Measurements from ENCODE around the gene MCAM. TPM values are rescaled to one million over a fixed set of nuclear protein-coding genes. Genes with fewer than 3 reads are reported as not detected.

The MCAM gene
- total RNA-seq: 1,000 to 10,000 TPM in 1 of 4 donors, 100 to 1,000 TPM in 3; 628 to 1,033 (median 813) TPM
- 10 to 100 TPM in 1 of 3 donors, 1 to 10 TPM in 2; 2.1 to 51.5 (median 4.8) TPM for polyA plus RNA-seq

- WGBS, 2 donors: 2 to 4% methylated on average over 74 of the region's 74 CpGs
- DNase-seq: peak; percentile 86
- H3K4me1 ChIP-seq: peaks cover 0 to 82% (median 61%) of the 10 kb centered on the region in 4 donors
Measured at GRCh38 chr11:119316729-119317591, at the start of gene MCAM. MCAM (minus strand) TSS chr11:119317130; CDS start chr11:119317101, 29 bp downstream.

GRCh38 chr11:119365071-119365591 is 48.2 kb upstream of the MCAM start:
- TF ChIP-seq POLR2A (IDR thresholded peaks at IDR 0.05) (no peak), POLR2AphosphoS5 (IDR thresholded peaks at IDR 0.05) (peak in 1 of 4 donors; percentile 74), EP300 (IDR thresholded peaks at IDR 0.05) (no peak), CTCF (IDR thresholded peaks at IDR 0.05) (no peak)
- WGBS, 2 donors: 71 to 77% methylated on average over 6 of the region's 6 CpGs
- no peaks in the 10 kb centered on the region for H3K27me3 ChIP-seq
- peaks cover 0 to 86% (median 72%) of the 10 kb centered on the region in 4 donors for H3K4me1 ChIP-seq
- intact Hi-C loops (cut with DNase I): loop anchor here (10.0 kb wide), 1 partner anchor 360 kb away; the partner anchor contains the start of gene NECTIN1
- no peak overlapping the region for H3K4me3 ChIP-seq
- no peaks in the 10 kb centered on the region for H3K9me3 ChIP-seq
- no peak for DNase-seq
- peak overlapping the region; percentile 68 to 91 (median 76) for H3K27ac ChIP-seq
- H3K36me3 ChIP-seq: no peaks in the 10 kb centered on the region

More at GRCh38 chr11:119316729-119317591, at the start of gene MCAM:
- Histone ChIP-seq H3K27me3 (no peaks in the 10 kb centered on the region), H3K27ac (peak within 1 kb of the TSS; percentile 93 to 99 (median 96)), H3K9me3 (no peaks in the 10 kb centered on the region), H3K4me3 (peak within 1 kb of the TSS; percentile 62 to 90 (median 76)), H3K36me3 (peaks cover 9 to 30% (median 19%) of the 10 kb centered on the region in 4 donors)
- no peak for TF ChIP-seq CTCF (IDR thresholded peaks at IDR 0.05)
- peak; percentile 89 to 97 (median 94) for TF ChIP-seq POLR2AphosphoS5 (IDR thresholded peaks at IDR 0.05)
- TF ChIP-seq POLR2A (IDR thresholded peaks at IDR 0.05): peak; percentile 69 to 78
- intact Hi-C loops (cut with DNase I): loop anchor here (2.0 kb wide), 1 partner anchor 222 kb away; a partner anchor contains a TSS

- Histone ChIP-seq H3K27ac (peak overlapping the region; percentile 68 to 91 (median 76)), H3K36me3 (no peaks in the 10 kb centered on the region), H3K9me3 (no peaks in the 10 kb centered on the region), H3K4me1 (peaks cover 0 to 79% (median 66%) of the 10 kb centered on the region in 4 donors), H3K4me3 (peak overlapping the region; percentile 24 to 60 (median 51)), H3K27me3 (no peaks in the 10 kb centered on the region)
- TF ChIP-seq EP300 (IDR thresholded peaks at IDR 0.05) (no peak), POLR2AphosphoS5 (IDR thresholded peaks at IDR 0.05) (peak; percentile 13 to 48 (median 28))
- 3 to 5% methylated on average over 88 of the region's 88 CpGs for WGBS, 2 donors
- intact Hi-C loops (cut with DNase I): loop anchor here (10.0 kb wide), 1 partner anchor 361 kb away; the partner anchor contains the start of gene NECTIN1
- peak; percentile 81 for DNase-seq
Measured at GRCh38 chr11:119363851-119364590, 47.1 kb upstream of the MCAM start.

GRCh38 chr11:119363081-119363850 is 46.3 kb upstream of the MCAM start:
- peaks cover 0 to 71% (median 59%) of the 10 kb centered on the region in 4 donors for H3K4me1 ChIP-seq
- peak overlapping the region; percentile 24 to 60 (median 51) for H3K4me3 ChIP-seq

More at GRCh38 chr11:119363081-119363850, 46.3 kb upstream of the MCAM start:
- intact Hi-C loops (cut with DNase I): loop anchor here (10.0 kb wide), 1 partner anchor 362 kb away; the partner anchor contains the start of gene NECTIN1
- WGBS, 2 donors: 40 to 50% methylated on average over 44 of the region's 44 CpGs
- TF ChIP-seq POLR2A (IDR thresholded peaks at IDR 0.05) (no peak), POLR2AphosphoS5 (IDR thresholded peaks at IDR 0.05) (no peak), CTCF (IDR thresholded peaks at IDR 0.05) (no peak), EP300 (IDR thresholded peaks at IDR 0.05) (no peak)
- Histone ChIP-seq H3K36me3 (no peaks in the 10 kb centered on the region), H3K27me3 (no peaks in the 10 kb centered on the region), H3K9me3 (no peaks in the 10 kb centered on the region), H3K27ac (peak overlapping the region; percentile 68 to 91 (median 76))
- DNase-seq: no peak
